HG03060 (cell line): ENCODE data around the gene UNKL.

ENCODE experiments used
- ATAC-seq: cut with Tn5 transposase; IDR thresholded peaks from one replicate; pipeline ENCODE4 v1.9.1; 2021; ENCODE audit warnings: low read depth, moderate number of reproducible peaks; ENCODE audit not compliant: unreplicated experiment

The UNKL gene

DNA sequence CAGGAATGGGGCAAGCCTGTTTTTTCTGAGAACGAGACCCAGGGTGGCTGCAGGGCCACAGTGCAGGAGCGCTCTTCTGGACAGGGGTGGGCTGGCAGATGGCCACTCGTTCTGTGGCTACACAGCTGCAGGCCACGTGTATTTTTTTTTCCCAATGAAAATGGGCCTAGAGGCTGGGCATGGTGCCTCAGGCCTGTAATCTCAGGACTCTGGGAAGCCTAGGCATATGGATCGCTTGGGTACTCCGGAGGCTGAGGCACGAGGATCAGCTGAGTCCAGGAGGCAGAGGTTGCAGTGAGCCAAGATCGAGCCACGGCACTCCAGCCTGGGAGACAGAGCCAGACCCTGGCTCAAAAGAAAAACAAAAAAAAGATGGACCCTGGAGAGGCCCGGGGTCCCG, 6.8 kb downstream of the UNKL start:
- no peak for ATAC-seq

DNA sequence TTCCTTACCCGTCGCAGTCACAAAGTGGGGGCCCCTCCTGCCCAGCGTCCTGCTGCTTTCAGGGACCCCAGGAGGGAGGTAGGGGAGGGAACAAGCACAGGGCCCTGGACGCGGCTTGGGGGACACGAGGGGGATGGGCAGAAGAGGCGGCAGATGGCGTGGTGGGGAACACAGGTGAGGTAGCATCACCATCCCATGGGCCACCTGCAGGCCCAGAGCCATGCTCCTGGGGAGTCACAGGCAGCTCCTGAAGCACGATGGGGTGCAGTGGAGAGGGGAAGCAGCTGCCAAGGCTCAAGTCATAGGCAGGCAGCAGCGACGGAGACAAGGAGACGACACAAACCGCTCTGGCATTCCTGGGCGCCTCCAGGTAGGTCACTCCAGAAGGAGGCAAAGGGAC, 10.8 kb downstream of the UNKL start:
- ATAC-seq = no peak

DNA sequence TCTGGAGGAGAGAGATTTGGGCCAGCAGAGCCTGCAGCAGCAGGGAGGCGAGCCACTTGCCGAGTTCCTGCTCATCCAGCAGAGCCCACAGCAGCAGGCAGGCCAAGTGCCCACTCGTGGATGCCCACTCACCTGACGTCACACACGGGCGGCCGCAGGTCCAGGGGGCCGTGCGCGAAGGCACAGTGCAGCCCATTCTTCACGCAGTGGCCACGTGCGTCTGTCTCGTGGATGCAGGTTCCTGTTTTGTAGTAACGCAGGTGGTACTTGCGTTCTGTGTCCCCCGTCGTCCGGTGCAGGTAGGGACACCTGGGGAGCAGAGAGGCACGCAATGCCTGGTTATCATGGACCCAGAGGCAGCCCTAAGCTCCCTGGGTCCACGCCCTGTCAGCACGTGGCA, 11.5 kb downstream of the UNKL start:
- no peak for ATAC-seq

DNA sequence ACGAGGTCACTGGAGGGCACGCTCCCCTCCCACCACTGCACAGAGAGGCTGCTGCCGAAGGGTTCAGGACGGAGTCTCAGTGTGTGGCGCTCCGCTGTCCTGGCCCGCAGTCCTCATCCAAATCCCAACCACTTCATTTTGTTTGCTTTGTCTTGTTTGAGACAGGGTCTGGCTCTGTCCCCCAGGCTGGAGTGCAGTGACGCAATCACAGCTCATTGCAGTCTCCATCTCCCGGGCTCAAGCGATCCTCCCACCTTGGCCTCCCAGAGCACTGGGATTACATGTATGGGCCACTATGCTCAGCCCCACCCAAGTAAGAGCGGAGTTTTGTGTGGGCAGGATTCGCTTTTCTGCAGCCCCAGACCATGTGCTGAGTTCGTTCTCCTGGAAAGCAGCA, 12.7 kb downstream of the UNKL start:
- no peak for ATAC-seq

DNA sequence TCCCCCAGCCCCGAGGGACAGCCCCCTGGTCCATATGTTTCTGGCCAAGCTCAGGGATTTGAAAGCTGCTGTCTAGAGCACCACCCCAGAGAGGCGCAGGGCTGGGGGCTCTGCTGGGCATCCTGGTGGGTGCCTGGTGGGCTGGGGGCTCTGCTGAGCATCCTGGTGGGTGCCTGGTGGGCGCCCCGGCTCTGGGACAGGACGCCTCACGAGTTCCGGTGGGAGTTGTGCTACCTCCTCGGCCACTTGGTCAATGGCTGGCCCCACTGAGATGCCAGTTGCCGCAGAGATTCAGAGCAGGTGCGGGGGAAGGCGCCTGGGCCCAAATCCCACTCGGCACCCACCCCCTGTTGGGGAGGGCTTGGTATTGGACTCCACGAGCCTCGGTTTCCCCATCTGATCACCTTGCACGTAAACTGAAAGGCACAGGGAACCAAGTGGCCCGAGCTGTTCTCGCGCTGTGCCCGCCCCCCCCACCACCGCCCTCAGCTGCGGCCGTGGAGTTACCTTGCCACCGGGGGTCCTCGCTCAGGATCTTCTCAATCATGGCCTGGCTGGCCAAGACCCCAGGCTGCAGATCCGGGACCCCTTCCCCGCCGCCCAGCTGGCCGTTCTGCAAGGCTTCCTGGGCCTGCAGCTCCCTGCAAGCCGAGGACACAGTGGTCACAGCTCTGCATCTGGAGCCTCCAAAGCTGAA, 13.3 kb downstream of the UNKL start:
- ATAC-seq = no peak

DNA sequence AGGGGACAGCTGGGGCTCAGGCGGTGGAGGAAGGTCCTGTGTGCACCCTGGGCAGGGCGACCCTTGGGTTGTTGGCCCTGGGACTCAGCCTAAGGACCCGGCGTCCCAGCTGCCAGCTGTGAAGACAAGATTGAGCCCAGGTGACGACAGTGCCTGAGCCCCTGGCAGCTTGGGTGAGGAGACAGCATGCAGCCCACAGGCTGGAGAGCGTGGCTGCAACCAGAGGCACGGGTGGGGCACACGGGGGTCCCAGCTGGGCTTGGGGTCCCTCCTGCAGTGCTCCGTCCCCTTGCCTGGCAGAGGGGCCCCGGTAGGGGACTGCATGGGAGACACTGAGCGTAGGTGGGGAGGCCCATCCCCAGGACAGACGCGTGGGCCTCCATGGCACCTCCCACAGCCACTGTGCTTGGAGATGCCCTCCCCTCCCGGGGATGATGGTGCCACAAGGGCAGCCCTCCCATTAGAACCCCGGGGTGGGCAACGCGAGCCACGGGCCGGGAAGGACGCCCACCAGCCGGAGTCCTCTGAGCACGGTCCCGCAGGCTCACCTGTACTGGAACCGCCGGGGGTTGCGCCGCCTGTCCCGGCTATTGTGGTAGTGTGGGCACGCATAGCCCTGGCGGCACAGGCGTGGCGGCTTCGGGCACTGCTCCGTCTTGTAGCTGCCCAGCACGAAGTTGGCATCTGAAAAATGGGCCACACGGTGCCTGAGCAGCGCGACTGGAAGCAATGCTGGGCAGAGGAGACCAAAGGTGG, 15.5 kb downstream of the UNKL start:
- no peak for ATAC-seq

DNA sequence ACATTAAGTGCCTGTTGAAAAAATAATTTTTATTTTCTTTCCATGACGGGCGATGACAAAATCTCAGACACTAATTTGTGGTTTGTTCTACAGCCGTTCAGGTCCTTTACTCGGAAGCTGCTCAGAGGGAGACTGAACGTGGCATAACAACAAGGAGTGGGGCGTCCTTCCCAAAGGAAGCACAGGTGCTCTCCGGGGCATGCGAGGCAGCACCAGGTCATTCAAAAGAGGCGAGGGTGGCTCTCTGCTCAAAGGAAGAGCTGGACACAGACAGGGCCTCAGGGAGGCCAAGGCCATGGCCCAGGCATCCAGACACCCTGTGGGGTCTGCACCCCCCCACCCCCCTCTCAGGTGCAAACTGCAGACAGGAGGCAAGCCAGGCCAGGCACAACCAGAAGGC, 16.2 kb downstream of the UNKL start:
- ATAC-seq = no peak

DNA sequence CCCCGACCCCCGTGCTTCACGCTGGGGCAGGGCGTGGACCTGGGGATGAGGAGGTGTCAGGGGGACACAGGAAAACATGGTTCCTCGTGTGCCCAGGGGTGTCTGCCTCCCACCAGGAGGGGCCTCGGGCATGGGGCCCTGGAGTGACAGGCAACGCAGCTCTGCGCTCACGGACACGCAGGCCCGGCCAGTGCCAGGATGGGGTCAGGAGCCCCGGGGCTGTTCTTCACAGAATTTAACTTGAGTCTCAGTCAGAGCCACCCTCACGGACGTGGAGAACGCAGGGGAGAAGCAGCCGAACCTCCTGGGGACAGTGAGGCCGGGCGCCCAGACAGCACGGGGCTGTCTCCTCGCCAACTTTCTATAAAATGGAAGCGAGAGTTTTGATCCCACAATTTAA, 16.7 kb downstream of the UNKL start:
- no peak for ATAC-seq

DNA sequence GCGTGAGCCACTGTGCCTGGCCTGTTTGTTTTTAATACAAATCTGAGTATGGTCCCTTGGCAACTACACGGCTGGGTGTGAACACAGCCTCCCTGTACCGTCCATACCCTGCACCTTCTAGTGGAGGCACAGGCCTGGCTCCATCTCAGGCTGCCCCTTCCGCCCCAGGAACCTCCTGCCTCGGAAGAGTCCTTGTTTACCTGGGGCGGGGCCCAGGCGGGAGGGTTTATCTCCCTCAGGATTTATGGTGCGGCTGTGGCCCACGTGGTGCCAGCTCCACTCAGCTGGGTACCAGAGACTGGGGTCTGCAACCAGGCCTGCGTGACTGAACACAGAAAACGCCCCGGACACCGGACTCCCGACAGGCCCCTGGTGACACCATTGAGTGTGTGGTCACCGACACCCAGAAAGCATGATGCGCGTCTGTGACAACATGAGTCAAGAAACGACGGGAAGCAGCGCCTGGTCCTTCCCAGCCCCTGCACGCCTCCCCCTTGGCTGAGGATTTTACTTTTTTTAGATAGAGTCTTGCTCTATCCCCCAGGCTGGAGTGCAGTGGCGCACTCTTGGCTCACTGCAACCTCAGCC, 19.0 kb downstream of the UNKL start:
- ATAC-seq = no peak

DNA sequence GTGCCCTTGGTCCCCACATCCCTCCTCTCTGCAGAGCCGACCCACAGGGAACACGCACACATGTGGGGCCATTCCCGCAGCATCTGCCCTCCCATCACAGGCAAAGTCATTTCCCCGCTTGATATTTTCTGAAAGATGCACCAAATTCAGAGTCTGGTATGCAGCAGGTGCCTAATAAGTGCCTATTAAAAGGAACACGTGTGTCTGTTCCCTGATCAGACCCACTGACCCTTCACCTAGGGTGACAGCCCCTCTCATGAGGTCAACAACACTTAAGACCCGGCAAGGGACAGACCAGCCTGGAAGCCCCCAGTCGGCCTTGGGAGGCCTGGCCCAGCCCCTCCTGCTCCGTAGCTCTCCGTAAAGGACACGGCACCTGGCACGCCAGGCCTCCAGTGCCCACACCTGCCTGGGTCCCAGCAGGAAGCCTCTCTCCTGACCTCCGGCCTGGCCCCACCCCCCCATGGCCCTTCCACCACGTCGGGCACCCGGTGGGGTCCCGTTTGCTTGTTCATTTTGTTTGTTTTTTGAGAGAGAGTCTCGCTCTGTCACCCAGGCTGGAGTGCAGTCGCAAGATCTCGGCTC, 20.0 kb downstream of the UNKL start:
- ATAC-seq = no peak

DNA sequence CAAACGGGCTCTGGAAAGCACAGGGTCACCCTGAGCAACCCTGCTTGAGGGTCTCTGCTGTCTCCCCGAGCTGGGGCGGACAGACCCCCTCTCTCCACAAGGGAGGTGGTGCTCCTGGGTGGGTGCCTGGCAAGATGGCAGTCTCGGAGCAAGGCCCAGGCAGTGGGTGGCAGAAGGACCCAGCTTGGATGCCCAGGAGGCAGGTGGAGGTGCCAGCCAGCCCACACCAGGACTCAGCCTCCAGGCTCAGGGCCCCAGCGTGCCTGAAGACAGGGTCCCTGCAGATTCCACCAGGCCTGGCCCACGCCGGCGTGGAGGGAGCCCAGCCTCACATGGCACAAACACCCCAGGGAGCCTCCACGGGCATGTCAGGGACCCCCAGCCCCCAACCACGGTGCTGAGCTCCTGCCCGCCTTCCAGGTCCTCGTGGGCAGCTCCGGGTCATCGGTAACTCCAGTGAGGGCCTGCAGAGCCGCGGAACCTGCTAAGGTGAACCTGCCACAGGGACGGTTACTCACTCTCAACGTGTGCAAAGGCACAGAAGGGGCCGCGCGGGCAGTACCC, 20.8 kb downstream of the UNKL start:
- ATAC-seq = no peak

DNA sequence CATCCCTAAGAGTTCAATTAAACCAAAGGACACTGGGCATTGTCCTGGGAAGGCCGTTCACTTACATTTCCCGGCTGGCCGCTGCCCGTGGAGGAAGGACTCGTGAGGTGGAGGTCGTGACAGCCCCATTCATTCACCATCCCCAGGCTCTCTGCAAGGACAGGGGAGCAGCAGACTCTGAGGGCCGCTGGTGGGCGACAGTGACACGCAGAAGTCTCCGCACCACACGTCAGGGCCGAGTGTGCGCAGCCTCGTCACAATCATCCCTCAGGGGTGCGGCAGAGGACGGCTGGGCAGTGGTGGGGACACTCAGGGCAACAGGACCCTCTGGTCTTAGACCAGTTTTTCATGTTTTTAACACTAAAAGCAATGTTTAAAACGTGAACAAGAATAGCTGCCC, 21.7 kb downstream of the UNKL start:
- ATAC-seq = no peak

DNA sequence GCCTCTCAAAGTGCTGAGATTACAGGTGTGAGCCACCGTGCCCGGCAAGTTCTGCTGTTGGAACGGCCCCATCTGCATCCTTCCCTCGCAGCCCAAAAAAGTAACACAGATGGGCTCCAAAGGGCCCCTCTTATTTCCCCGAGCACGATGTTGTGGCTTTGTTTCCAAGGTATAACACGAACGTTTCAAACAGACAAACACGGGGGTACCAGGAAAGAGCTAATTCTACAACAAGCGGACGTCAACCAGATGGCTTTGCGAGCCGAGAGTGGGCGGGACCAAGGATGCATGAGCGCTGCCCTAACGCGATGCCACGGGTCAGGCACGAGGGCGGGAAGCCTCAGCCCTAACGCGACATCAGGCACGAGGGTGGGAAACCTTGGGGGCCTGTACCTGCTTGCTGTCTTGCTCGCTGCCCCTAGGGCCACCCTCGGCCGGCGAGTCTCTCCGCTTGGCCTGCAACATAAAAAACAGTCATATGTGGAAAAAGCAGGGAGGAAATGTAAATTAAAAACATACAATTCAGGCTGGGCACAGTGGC, 24.2 kb downstream of the UNKL start:
- no peak for ATAC-seq

DNA sequence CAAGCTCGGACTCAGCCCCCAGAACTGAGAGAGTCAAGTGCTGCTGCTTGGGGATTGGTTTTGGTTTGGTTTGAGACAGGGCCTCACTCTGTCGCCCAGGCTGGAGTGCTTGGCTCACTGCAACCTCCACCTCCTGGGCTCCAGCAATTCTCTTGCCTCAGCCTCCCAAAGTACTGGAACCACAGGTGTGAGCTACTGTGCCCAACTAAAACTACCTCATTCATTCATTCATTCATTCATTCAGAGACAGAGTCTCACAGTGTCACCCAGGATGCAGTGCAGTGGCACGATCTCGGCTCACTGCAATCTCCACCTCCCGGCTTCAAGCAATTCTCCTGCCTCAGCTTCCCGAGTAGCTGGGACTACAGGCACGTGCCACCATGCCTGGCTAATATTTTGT, 24.7 kb downstream of the UNKL start:
- ATAC-seq = no peak

DNA sequence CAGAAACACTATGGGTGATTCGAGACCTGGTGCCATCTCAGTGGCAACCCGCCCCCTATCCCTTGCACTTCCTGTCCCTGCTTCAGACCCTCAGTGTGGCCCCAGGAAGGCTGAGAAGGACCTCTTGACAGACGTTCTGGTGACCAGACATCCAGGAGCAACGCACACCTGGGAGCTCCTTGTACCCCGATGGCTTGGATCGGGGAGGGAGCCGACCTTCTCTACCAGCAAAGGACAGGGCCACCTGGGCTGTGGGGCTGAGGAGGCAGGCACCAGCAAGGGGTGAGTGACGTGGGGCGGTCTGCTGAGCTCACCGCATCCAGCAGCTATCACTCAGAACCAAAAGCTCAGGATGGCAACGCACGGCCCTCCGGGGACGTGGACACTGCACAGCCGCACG, 27.2 kb downstream of the UNKL start:
- ATAC-seq = no peak

DNA sequence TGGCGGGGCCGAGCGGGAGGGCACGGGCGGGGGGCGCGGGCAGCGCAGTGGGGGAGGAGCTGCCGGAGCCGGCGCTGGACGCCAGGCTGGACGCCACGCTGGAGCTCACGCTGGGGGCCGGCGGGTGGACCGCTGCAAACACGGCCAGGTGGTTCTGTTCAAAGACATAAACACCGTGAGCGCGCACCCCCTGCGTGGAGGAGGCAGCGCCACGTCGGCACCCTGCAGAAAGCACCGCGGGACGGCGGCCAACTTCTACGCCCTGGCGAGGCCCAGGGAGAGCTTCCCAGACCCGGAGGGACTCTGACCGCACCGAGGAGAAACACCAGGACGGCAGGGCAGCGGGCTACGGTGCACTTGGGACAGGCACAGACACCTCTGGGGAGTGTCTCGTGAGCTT, 29.3 kb downstream of the UNKL start:
- ATAC-seq = no peak

DNA sequence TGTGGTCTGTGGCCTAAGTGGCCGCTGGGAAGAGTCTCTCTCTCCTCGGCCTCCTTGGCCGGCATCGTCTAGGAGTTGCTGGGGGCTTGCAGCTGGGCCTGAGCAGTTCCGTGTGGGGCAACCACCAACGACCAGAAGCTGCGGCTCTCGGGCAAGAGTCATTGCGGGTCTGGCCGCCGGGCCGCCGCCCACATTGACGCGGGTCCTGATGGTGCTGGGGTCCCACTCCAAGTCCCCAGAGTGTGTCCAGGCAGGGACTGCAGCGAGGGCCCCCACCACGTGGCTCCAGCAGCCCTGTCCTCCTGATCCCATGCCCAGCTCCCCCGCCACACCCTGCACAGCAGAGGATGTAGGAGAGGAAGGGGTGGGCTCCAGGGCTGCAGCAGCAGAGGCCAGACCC, 30.9 kb downstream of the UNKL start:
- ATAC-seq = no peak

DNA sequence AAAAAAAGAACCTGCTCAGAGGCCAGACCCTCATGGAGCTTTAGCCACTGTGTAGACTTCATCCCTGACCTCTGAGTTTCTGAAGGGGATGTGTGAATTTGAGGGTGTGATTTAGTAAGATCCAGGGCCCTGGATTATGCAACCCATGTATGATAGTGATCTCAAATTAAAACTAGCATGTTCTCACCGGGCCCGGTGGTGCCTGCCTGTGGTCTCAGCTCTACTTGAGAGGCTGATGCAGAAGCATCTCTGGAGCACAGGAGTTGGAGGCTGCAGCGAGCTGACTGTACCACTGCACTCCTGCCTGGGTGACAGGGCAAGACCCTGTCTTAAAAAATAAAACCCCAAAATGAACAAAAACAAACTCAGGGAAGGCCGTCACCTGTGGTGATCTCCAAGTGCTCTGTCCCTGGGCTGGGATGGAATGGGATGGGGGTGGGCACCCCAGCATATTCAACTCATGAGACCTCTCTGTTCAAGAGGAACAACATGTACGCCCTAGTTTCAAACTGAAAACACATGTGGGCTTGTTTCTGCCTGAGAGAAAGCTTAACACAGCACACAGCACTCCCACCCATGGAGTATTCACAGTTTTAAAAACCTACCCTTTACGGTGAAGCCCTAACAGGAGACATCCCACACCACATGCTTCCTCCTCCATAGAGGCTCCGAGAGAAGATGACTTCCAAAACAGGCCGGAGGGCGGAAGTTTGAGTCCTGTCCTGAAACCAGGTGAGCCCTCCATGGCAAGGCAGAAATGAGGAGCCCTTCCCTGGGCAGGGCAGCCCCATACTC, 32.7 kb downstream of the UNKL start:
- ATAC-seq = no peak

DNA sequence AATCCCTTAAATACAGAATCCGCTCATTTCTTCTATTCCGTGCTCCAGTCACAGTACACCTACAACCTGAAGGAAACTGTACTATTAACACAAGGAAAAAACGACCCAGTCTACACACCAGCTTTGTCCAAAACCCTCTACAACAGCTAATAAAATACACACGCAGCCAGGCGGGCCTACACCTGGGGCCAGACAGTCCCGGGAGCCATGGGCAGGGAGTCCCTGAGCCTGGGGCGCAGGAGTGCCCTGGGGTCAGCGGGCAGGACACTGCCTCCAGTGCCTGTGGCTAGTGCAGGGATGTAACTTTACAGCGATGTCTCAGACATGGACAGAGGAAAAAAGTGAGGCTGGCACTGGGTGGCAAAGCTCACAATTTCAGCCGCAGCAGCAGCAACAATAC, 34.3 kb downstream of the UNKL start:
- no peak for ATAC-seq
